GM08714 (cell line): Measurements from ENCODE around the gene MED25.

Source experiments
- H3K4me3 ChIP-seq: fragments of 200-500 bp; sonication (Bioruptor generic); 2 replicates; pipeline ENCODE4 v1.5.1; 2014; ENCODE audit warnings: mild to moderate bottlenecking, low read length, inconsistent platforms
- ZNF274 ChIP-seq: IDR thresholded peaks from 2 replicates; pipeline ENCODE4 v1.6.1; 2012; ENCODE audit warnings: mild to moderate bottlenecking, low read depth, low read length

MED25 gene

GRCh38 chr19:49805822-49806619 lies 12.1 kb upstream of the MED25 start:
- TF ChIP-seq ZNF274 = no peak
- no peak overlapping the region for H3K4me3 ChIP-seq

GRCh38 chr19:49806620-49806959 lies 11.5 kb upstream of the MED25 start:
- H3K4me3 ChIP-seq = no peak overlapping the region
- no peak for TF ChIP-seq ZNF274

GRCh38 chr19:49807058-49807903 lies 10.8 kb upstream of the MED25 start:
- no peak overlapping the region for H3K4me3 ChIP-seq
- TF ChIP-seq ZNF274 = no peak

- no peak for TF ChIP-seq ZNF274
- H3K4me3 ChIP-seq = no peak overlapping the region
Measured at GRCh38 chr19:49807904-49808675, 10.0 kb upstream of the MED25 start.

- peak overlapping the region; percentile 44; the same call in 1 of the 2 replicates for H3K4me3 ChIP-seq
- no peak for TF ChIP-seq ZNF274
Measured at GRCh38 chr19:49808711-49809159, 9.4 kb upstream of the MED25 start.

GRCh38 chr19:49809160-49809940 lies 8.7 kb upstream of the MED25 start:
- H3K4me3 ChIP-seq = peak overlapping the region; percentile 44; the same call in 1 of the 2 replicates
- TF ChIP-seq ZNF274 = no peak

GRCh38 chr19:49809941-49810389 lies 8.1 kb upstream of the MED25 start:
- no peak overlapping the region for H3K4me3 ChIP-seq

GRCh38 chr19:49811328-49811727 lies 6.8 kb upstream of the MED25 start:
- H3K4me3 ChIP-seq = no peak overlapping the region
- no peak for TF ChIP-seq ZNF274

More at GRCh38 chr19:49809941-49810389, 8.1 kb upstream of the MED25 start:
- TF ChIP-seq ZNF274 = no peak

GRCh38 chr19:49812452-49812996 lies 5.6 kb upstream of the MED25 start:
- peak overlapping the region; percentile 78; the same call in 1 of the 2 replicates for H3K4me3 ChIP-seq
- no peak for TF ChIP-seq ZNF274

GRCh38 chr19:49812997-49813861 lies 4.9 kb upstream of the MED25 start, which contains the start of gene FUZ:
Gene FUZ, minus strand, starts transcription at chr19:49813292. Its CDS starts 186 bp downstream, at chr19:49813106.
- no peak for TF ChIP-seq ZNF274
- peak within 1 kb of the TSS; percentile 78 for H3K4me3 ChIP-seq

- no peak overlapping the region for H3K4me3 ChIP-seq
- no peak for TF ChIP-seq ZNF274
Measured at GRCh38 chr19:49814010-49814409, 4.1 kb upstream of the MED25 start.

- H3K4me3 ChIP-seq = no peak overlapping the region
- TF ChIP-seq ZNF274 = no peak
Measured at GRCh38 chr19:49816590-49816989, 1.5 kb upstream of the MED25 start.
